RWPE1 (cell line): Measurements from ENCODE around the gene C2orf49.

Experiments used
- CTCF ChIA-PET: fragments of 350-600 bp; sonication (Branson Sonifier 250); formaldehyde crosslinking; extraction: SDS; loops from one replicate; lab custom pipeline; 2021; lab: Yijun Ruan, JAX
- POLR2A ChIA-PET: fragments of 400-600 bp; formaldehyde crosslinking; extraction: SDS; loops from one replicate; lab custom pipeline; 2020; ENCODE audit warnings: antibody characterized with exemption; ENCODE audit not compliant: low non-redundant PET; lab: Yijun Ruan, JAX
- DNase-seq: peaks from one replicate; pipeline ENCODE4 v3.0.0; 2012; ENCODE audit warnings: low spot score
- H3K27ac ChIP-seq: fragments of 450-650 bp; 2 replicates; pipeline ENCODE4 v1.5.1; 2017
- TF ChIP-seq, protein P1 (sequence below): fragments of 450-650 bp; conservative IDR thresholded peaks from 2 replicates; pipeline ENCODE4 v1.5.1; 2017; ENCODE audit warnings: low read depth, mild to moderate bottlenecking

Gene C2orf49

DNA sequence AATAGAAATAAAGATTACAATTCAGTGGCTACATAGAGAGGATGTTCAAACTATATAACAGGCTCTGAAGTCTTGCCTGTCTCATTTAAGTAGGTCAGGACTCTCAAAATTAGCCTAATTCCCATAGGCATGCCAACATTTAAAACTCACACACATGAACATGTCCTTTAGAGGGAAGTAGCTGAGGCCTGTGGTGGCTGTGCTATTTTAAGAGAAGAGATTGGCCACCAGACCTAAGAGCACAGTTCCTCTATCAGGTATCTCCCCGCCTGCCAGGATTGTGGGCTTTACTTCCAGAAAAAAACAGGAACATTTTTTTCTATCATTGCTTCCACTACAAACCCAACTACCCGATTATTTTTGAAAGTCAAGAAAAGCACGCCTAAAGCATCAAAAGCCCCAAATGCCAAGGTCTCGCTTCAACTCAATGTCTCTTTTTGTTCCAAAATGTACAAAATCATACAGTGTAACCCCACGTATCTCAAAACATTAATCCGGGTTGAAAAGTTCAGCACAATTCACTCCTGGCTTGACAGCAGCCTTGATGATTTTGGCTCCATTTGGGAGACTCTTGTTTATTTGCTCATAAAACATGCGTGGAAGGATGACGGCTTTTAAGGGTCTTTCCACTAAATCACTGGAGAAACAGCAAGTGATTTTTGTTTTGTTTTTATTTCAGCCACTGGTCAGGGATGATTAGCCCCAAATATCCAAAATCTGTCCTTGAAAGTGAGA, 46.3 kb downstream of the C2orf49 start:
- no peak for DNase-seq
- ChIA-PET POLR2A (no interaction called here), CTCF (interaction anchor here (0.6 to 0.9 kb wide), 2 partner anchors 11 to 14 kb away, joined by 3 to 4 read pairs; no protein-coding TSS in a partner anchor)
- TF ChIP-seq, protein P1, sequence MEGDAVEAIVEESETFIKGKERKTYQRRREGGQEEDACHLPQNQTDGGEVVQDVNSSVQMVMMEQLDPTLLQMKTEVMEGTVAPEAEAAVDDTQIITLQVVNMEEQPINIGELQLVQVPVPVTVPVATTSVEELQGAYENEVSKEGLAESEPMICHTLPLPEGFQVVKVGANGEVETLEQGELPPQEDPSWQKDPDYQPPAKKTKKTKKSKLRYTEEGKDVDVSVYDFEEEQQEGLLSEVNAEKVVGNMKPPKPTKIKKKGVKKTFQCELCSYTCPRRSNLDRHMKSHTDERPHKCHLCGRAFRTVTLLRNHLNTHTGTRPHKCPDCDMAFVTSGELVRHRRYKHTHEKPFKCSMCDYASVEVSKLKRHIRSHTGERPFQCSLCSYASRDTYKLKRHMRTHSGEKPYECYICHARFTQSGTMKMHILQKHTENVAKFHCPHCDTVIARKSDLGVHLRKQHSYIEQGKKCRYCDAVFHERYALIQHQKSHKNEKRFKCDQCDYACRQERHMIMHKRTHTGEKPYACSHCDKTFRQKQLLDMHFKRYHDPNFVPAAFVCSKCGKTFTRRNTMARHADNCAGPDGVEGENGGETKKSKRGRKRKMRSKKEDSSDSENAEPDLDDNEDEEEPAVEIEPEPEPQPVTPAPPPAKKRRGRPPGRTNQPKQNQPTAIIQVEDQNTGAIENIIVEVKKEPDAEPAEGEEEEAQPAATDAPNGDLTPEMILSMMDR, result no peak
- no peak overlapping the region for H3K27ac ChIP-seq

DNA sequence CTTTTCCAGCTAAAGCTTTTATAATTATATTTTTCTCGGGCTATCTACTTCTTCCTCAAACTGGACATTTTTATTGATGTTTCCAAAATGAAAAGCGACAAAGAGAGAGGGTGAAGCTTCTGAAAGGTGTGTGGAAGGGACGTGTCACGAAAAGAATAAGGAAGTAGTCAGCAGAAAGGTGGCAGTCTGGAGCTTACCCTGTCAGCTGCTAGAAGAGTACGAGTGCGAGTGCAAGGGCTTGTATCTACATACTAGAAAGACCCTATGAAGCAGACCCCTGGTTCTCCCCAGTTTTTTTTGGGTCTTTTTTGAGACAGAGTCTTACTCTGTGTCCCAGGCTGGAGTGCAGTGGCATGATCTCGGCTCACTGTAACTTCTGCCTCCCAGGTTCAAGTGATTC, 46.9 kb downstream of the C2orf49 start:
- ChIA-PET CTCF (interaction anchor here (0.6 kb wide), 1 partner anchor 11 kb away, joined by 3 read pairs; no protein-coding TSS in a partner anchor), POLR2A (no interaction called here)
- TF ChIP-seq, protein P1, result no peak
- DNase-seq, result no peak
- H3K27ac ChIP-seq, result no peak overlapping the region

DNA sequence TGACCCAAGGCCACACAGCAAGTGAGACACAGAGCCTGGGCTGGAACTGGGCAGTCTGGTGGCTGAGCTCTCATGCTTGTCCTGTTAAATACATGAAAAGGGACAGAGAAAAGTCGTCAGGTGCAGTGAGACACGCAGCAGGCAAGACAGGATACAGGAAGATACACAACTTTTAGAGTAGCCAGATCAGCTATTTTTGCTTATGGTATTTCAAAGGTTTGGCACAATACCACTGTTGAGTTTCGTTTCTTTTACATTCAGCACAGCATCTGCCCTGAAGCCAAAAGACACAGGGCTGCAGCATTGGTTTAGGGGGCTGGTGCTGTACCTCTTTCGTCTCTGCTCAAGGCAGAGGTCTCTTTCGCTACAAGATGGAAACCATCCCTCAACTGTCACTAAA, 47.5 kb downstream of the C2orf49 start:
- H3K27ac ChIP-seq, result no peak overlapping the region
- POLR2A ChIA-PET, result no interaction called here
- DNase-seq, result no peak
- TF ChIP-seq, protein P1, result no peak
- CTCF ChIA-PET, result no interaction called here

DNA sequence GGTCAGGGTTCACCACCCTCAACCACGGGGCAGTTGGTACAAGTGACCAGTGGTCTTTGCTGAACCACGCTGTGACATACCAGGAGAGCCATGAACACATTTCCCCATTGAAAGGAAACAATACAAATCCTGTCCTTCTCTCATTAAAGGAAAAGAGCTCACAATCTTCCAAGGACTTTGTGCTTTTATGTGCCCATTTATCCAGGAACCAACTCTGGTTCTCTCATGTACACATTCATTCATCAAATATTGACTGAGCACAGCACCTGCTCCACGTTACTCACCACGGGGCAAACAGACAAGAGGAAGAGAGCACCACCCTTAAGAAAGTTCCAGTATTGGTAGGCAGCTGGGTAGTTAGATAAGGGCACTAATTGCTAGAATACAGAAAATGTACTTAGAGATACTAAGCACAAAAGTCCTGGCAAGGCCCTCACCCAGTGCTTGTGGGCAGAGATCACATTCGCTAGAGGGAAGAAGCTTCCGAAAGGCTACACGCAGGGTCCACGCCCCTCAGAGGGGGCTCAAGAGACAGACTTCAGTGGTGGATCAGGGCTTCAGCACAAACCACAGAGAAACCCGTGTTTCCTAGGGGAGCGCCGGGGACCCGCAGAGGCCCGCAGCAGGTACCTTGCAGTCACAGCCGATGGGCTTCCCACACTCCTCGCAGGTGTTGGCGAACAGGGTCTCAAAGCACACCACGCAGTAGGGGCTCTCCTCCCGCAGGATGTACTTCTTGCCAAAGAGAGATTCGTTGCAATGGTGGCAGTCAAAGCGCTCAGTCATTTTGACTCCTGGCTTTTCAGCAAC, 48.6 kb downstream of the C2orf49 start:
- POLR2A ChIA-PET, result no interaction called here
- DNase-seq, result no peak

DNA sequence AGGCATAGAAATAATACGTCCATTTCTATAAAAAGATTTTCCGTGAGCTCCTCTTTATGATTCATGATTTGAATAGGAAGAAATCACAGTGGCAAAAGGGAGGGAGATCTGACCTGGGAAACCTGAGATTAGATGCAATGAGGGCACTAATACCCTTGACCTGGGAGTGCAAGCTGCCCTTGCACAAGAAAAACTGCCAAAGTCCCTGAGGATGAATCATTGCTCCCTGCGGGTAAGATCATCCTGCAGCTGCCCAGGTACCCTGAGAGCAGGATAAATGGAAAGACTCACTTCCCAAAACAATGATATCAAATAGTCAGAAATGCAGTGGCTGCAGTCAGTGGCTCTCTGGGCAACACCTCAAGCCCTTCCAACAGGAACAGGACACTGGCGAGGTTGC, 49.9 kb downstream of the C2orf49 start:
- ChIA-PET POLR2A (interaction anchor here (1.0 kb wide), 1 partner anchor 12 kb away, joined by 3 read pairs; the partner anchor contains the start of gene FHL2), CTCF (interaction anchor here (0.6 to 0.9 kb wide), 2 partner anchors 16 to 136 kb away, joined by 3 read pairs; no protein-coding TSS in a partner anchor)
- peak overlapping the region; percentile 40 for H3K27ac ChIP-seq

More for the DNA sequence above, 48.6 kb downstream of the C2orf49 start:
- no peak overlapping the region for H3K27ac ChIP-seq
- TF ChIP-seq, protein P1, result no peak
- CTCF ChIA-PET, result interaction anchor here (0.6 kb wide), 2 partner anchors 115 to 268 kb away, joined by 3 to 4 read pairs; no protein-coding TSS in a partner anchor

More for the DNA sequence above, 49.9 kb downstream of the C2orf49 start:
- DNase-seq, result peak; percentile 58
- TF ChIP-seq, protein P1, result no peak
